Smooth muscle cell (in vitro differentiated cells): Measurements from ENCODE around the gene SMAD5. TPM values are rescaled to one million over a fixed set of nuclear protein-coding genes. Genes with fewer than 3 reads are reported as not detected.

Experiments used
- DNase-seq: peaks from one replicate; lab custom pipeline; 2025; ENCODE audit not compliant: unreplicated experiment; lab: John Stamatoyannopoulos, UW
- H2AFZ ChIP-seq: fragments of 200-600 bp; sonication (generic); 2 replicates; pipeline ENCODE4 v1.6.0; 2016; ENCODE audit warnings: antibody characterized with exemption, low read depth, mild to moderate bottlenecking
- H3F3A ChIP-seq: fragments of 200-600 bp; sonication (generic); 2 replicates; pipeline ENCODE4 v1.6.0; 2017; ENCODE audit warnings: antibody characterized with exemption, low read depth
- H3K27ac ChIP-seq: fragments of 200-600 bp; sonication (generic); 2 replicates; pipeline ENCODE4 v1.5.1; 2016; ENCODE audit warnings: low read depth, mild to moderate bottlenecking
- H3K27me3 ChIP-seq: fragments of 200-600 bp; sonication (generic); 2 replicates; pipeline ENCODE4 v1.6.1; 2016; ENCODE audit warnings: low read depth, mild to moderate bottlenecking
- H3K36me3 ChIP-seq: fragments of 200-600 bp; sonication (generic); 2 replicates; pipeline ENCODE4 v1.5.1; 2016; ENCODE audit warnings: low read depth
- H3K4me1 ChIP-seq: fragments of 200-600 bp; sonication (generic); 2 replicates; pipeline ENCODE4 v1.5.1; 2016; ENCODE audit warnings: low read depth
- H3K4me2 ChIP-seq: fragments of 200-600 bp; sonication (generic); 2 replicates; pipeline ENCODE4 v1.6.0; 2016; ENCODE audit warnings: mild to moderate bottlenecking
- H3K4me3 ChIP-seq: fragments of 200-600 bp; sonication (generic); 2 replicates; pipeline ENCODE4 v1.5.1; 2016; ENCODE audit warnings: mild to moderate bottlenecking
- H3K79me2 ChIP-seq: fragments of 200-600 bp; sonication (generic); 2 replicates; pipeline ENCODE4 v1.6.0; 2016; ENCODE audit warnings: low read depth, mild to moderate bottlenecking
- H3K9ac ChIP-seq: fragments of 200-600 bp; sonication (generic); 2 replicates; pipeline ENCODE4 v1.6.0; 2016; ENCODE audit warnings: low read depth
- H3K9me3 ChIP-seq: fragments of 200-600 bp; sonication (generic); replicated peaks from 2 replicates; pipeline ENCODE4 v1.5.1; 2016; ENCODE audit warnings: low read depth
- H4K20me1 ChIP-seq: fragments of 200-600 bp; sonication (generic); 2 replicates; pipeline ENCODE4 v1.6.0; 2016; ENCODE audit warnings: low read depth
- WGBS: methylation state at CpG from one replicate; pipeline ENCODE4 v1.1.7; 2016; ENCODE audit warnings: low lambda C conversion rate; 5-methylcytosine and 5-hydroxymethylcytosine counted together
- polyA plus RNA-seq: library from polyadenylated mRNA; unstranded; fragments of >200 nt; fragmentation: Nextera tagmentation; extraction: Ambion mirVana; gene quantifications from 2 replicates; pipeline ENCODE4 v1.2.1, GENCODE V29; 2016
- total RNA-seq: library from RNA; depleted of rRNA; stranded (reverse); fragments of >200 nt; gene quantifications from 2 replicates; pipeline ENCODE4 v1.2.3, GENCODE V29; 2014
- TF ChIP-seq, protein P1 (sequence below): fragments of 200-600 bp; sonication (generic); IDR thresholded peaks from 2 replicates; pipeline ENCODE4 v1.5.1; 2017; ENCODE audit warnings: borderline replicate concordance, mild to moderate bottlenecking, antibody characterized with exemption; ENCODE audit not compliant: insufficient read depth, poor library complexity, severe bottlenecking

SMAD5 gene
- total and polyA plus RNA-seq, 2 experiments from 2014 or later, result 28.5 to 61.7 TPM

DNA sequence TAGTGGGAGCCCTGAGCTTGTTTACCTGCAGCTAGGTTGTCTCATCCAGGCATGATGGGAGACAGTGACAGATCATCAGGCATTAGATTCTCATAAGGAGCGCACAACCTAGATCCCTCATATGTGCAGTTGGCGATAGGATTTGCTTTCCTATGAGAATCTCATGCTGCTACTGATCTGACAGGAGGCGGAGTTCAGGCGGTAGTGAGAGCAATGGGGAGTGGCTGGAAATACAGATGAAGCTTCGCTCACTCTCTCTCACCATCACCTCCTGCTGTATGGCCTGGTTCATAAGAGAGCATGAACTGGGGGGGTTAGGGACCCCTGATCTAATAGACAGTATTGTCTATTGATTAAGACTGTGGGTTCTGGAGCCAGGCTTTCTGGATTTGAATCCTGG lies 24.9 kb downstream of the SMAD5 start:
- Histone ChIP-seq H3K9ac (no peak overlapping the region), H3F3A (no peaks in the 10 kb centered on the region), H3K4me1 (peaks cover 5% of the 10 kb centered on the region), H3K27me3 (no peaks in the 10 kb centered on the region), H4K20me1 (peaks cover 98% of the 10 kb centered on the region), H3K4me3 (no peak overlapping the region), H3K36me3 (peaks cover 6% of the 10 kb centered on the region), H3K27ac (no peak overlapping the region), H2AFZ (no peak overlapping the region), H3K9me3 (no peaks in the 10 kb centered on the region), H3K79me2 (peaks cover 88% of the 10 kb centered on the region), H3K4me2 (no peak overlapping the region)
- WGBS, result 98% methylated on average over 5 of the region's 5 CpGs
- DNase-seq, result no peak
- TF ChIP-seq, protein P1, sequence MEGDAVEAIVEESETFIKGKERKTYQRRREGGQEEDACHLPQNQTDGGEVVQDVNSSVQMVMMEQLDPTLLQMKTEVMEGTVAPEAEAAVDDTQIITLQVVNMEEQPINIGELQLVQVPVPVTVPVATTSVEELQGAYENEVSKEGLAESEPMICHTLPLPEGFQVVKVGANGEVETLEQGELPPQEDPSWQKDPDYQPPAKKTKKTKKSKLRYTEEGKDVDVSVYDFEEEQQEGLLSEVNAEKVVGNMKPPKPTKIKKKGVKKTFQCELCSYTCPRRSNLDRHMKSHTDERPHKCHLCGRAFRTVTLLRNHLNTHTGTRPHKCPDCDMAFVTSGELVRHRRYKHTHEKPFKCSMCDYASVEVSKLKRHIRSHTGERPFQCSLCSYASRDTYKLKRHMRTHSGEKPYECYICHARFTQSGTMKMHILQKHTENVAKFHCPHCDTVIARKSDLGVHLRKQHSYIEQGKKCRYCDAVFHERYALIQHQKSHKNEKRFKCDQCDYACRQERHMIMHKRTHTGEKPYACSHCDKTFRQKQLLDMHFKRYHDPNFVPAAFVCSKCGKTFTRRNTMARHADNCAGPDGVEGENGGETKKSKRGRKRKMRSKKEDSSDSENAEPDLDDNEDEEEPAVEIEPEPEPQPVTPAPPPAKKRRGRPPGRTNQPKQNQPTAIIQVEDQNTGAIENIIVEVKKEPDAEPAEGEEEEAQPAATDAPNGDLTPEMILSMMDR, result no peak

DNA sequence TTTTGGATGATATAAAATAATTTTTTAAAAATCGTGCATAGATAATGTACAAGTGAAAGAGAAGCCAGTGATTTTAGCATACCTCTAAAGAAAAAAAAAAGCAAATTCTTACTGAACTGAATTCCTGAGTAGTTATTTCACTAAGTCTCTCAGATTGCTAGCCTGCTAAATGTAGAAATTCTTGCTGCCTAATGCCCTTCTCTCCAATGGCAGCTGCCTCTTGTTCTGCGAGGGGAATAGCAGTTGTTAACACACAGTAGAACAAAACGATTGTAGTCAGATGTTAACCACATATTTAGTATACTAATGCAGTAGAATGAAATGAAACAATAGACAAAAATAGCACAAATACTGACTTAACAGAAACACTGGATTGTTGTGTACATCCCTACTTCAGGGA lies 26.8 kb downstream of the SMAD5 start:
- H3K4me3 ChIP-seq, result no peak overlapping the region
- no peak for DNase-seq
- no peaks in the 10 kb centered on the region for H3F3A ChIP-seq
- peaks cover 5% of the 10 kb centered on the region for H3K4me1 ChIP-seq
- WGBS, result 75% methylated on average over 3 of the region's 3 CpGs
- H3K4me2 ChIP-seq, result no peak overlapping the region
- H3K9ac ChIP-seq, result no peak overlapping the region
- H3K79me2 ChIP-seq, result peaks cover 76% of the 10 kb centered on the region
- H3K36me3 ChIP-seq, result peaks cover 19% of the 10 kb centered on the region
- TF ChIP-seq, protein P1, result no peak
- no peak overlapping the region for H2AFZ ChIP-seq
- no peaks in the 10 kb centered on the region for H3K27me3 ChIP-seq
- no peak overlapping the region for H3K27ac ChIP-seq
- peaks cover 98% of the 10 kb centered on the region for H4K20me1 ChIP-seq
- H3K9me3 ChIP-seq, result no peaks in the 10 kb centered on the region

DNA sequence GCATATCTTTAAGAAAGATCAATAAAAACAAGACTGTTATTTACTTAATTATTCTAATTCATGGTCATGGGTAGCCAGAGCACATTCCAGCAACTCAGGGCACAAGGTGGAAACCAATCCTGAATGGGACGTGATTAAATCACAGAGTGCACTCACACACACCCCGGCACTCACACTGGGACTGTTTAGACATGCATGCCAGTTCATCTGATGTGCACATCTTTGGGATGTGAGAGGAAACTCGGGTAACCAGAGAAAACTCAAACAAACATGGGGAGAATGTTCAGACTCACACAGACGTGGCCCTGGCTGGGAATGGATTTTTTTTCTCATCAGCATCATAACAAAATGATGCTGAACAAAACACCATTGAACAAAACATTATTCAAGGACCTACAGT lies 29.4 kb downstream of the SMAD5 start:
- H3K9me3 ChIP-seq, result no peaks in the 10 kb centered on the region

DNA sequence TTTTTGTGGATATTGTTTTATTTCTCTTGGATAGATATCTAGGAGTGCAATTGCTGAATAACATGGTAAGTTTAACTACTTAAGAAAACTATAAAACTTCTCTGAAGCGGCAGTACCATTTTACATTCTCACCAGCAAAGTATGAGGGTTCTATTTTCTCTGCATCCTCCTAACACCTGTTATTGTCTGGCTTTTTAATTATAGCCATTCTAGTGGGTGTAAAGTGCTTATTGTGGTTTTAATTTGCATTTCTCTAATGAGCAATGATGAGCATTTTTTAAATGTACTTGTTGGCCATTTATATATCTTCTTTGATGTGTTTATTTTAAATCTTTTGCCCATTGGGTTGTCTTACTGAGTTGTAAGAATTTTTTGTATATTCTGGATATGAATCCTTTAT lies 31.6 kb downstream of the SMAD5 start:
- Histone ChIP-seq H3K4me3 (no peak overlapping the region), H3K36me3 (peaks cover 19% of the 10 kb centered on the region), H3K9ac (no peak overlapping the region), H2AFZ (no peak overlapping the region), H3K27me3 (no peaks in the 10 kb centered on the region), H3F3A (no peaks in the 10 kb centered on the region), H3K9me3 (no peaks in the 10 kb centered on the region), H3K79me2 (peaks cover 47% of the 10 kb centered on the region), H3K4me2 (no peak overlapping the region), H3K27ac (no peak overlapping the region), H4K20me1 (peaks cover 99% of the 10 kb centered on the region), H3K4me1 (peaks cover 5% of the 10 kb centered on the region)
- 96% methylated on average over 1 of the region's 1 CpG for WGBS
- TF ChIP-seq, protein P1, result no peak
- no peak for DNase-seq

More for the DNA sequence above, 29.4 kb downstream of the SMAD5 start:
- TF ChIP-seq, protein P1, result no peak
- Histone ChIP-seq H3F3A (no peaks in the 10 kb centered on the region), H3K27ac (no peak overlapping the region), H3K36me3 (peaks cover 17% of the 10 kb centered on the region), H3K9ac (no peak overlapping the region), H3K4me3 (no peak overlapping the region), H3K79me2 (peaks cover 64% of the 10 kb centered on the region), H3K27me3 (no peaks in the 10 kb centered on the region), H3K4me2 (no peak overlapping the region), H4K20me1 (peaks cover 98% of the 10 kb centered on the region), H2AFZ (no peak overlapping the region), H3K4me1 (peaks cover 5% of the 10 kb centered on the region)
- 85% methylated on average over 4 of the region's 4 CpGs for WGBS
- DNase-seq, result no peak
